ENCODE results near the gene OSGEP.

- no peak for TF ChIP-seq CTCF (IDR thresholded peaks at IDR 0.05)
- no peak for TF ChIP-seq POLR2A (IDR thresholded peaks at IDR 0.05)
Measured at GRCh38 chr14:20458031-20458789, 3.6 kb upstream of the OSGEP start.
